Mesendoderm (in vitro differentiated cells): Measurements from ENCODE around the gene RFX4.

Experiments used
- DNase-seq: peaks from one replicate; pipeline ENCODE4 v3.0.0; 2013
- H2AK5ac ChIP-seq: 2 replicates; pipeline ENCODE4 v1.6.1; 2013; ENCODE audit warnings: low read length, inconsistent platforms
- H2BK120ac ChIP-seq: 2 replicates; pipeline ENCODE4 v1.6.1; 2013; ENCODE audit warnings: low read depth, mild to moderate bottlenecking, low read length, moderate library complexity, mixed read lengths
- H2BK15ac ChIP-seq: replicated peaks from 2 replicates; pipeline ENCODE4 v1.6.1; 2013; ENCODE audit warnings: low read depth, mild to moderate bottlenecking, moderate library complexity
- H2BK5ac ChIP-seq: 2 replicates; pipeline ENCODE4 v1.6.1; 2013; ENCODE audit warnings: low read length, inconsistent platforms
- H3K18ac ChIP-seq: 2 replicates; pipeline ENCODE4 v1.6.1; 2013; ENCODE audit warnings: mild to moderate bottlenecking, low read length, mixed read lengths
- H3K23ac ChIP-seq: one replicate; pipeline ENCODE4 v1.6.1; 2013; ENCODE audit warnings: low read length
- H3K27ac ChIP-seq: 2 replicates; pipeline ENCODE4 v1.5.1; 2013; ENCODE audit warnings: low read depth, mild to moderate bottlenecking, inconsistent platforms, low read length, moderate library complexity
- H3K27me3 ChIP-seq: 2 replicates; pipeline ENCODE4 v1.6.1; 2013; ENCODE audit warnings: low read length, control low read depth, mild to moderate bottlenecking, inconsistent platforms; ENCODE audit not compliant: insufficient read depth, poor library complexity
- H3K36me3 ChIP-seq: 2 replicates; pipeline ENCODE4 v1.6.1; 2013; ENCODE audit warnings: low read length, inconsistent platforms; ENCODE audit not compliant: control insufficient read depth, insufficient read depth
- H3K4ac ChIP-seq: one replicate; pipeline ENCODE4 v1.6.1; 2013; ENCODE audit warnings: low read depth, mild to moderate bottlenecking, low read length, moderate library complexity
- H3K4me1 ChIP-seq: 2 replicates; pipeline ENCODE4 v1.6.1; 2013; ENCODE audit warnings: low read depth, low read length, inconsistent platforms; ENCODE audit not compliant: control insufficient read depth
- H3K4me2 ChIP-seq: 2 replicates; pipeline ENCODE4 v1.6.1; 2013; ENCODE audit warnings: low read length
- H3K4me3 ChIP-seq: 2 replicates; pipeline ENCODE4 v1.5.1; 2013; ENCODE audit warnings: mild to moderate bottlenecking, low read length
- H3K56ac ChIP-seq: one replicate; pipeline ENCODE4 v1.6.1; 2013; ENCODE audit warnings: low read length
- H3K79me1 ChIP-seq: 2 replicates; pipeline ENCODE4 v1.6.1; 2013; ENCODE audit warnings: low read length, inconsistent platforms
- H3K79me2 ChIP-seq: 2 replicates; pipeline ENCODE4 v1.6.1; 2013; ENCODE audit warnings: mild to moderate bottlenecking, low read length; ENCODE audit not compliant: control insufficient read depth, insufficient read depth
- H3K9ac ChIP-seq: 2 replicates; pipeline ENCODE4 v1.6.1; 2013; ENCODE audit warnings: low read length, inconsistent platforms
- H4K5ac ChIP-seq: one replicate; pipeline ENCODE4 v1.6.1; 2013; ENCODE audit warnings: low read length
- H4K8ac ChIP-seq: one replicate; pipeline ENCODE4 v1.6.1; 2013; ENCODE audit warnings: low read depth, mild to moderate bottlenecking, control low read depth, low read length, moderate library complexity
- WGBS: extraction: QIAGEN DNeasy Blood & Tissue Kit; methylation state at CpG from one replicate; pipeline ENCODE4 v1.1.7; 2013; ENCODE audit warnings: low lambda C conversion rate, missing lambda C conversion rate; ENCODE audit not compliant: insufficient coverage; ENCODE audit errors: extremely low coverage; 5-methylcytosine and 5-hydroxymethylcytosine counted together

The RFX4 gene

GRCh38 chr12:106671840-106672239 lies 89.0 kb downstream of the RFX4 start:
- H4K8ac ChIP-seq: no peak overlapping the region
- H3K4ac ChIP-seq: no peak overlapping the region
- no peaks in the 10 kb centered on the region for H3K36me3 ChIP-seq
- H3K27ac ChIP-seq: no peak overlapping the region
- WGBS: no CpG with 5 or more reads among the region's 6 CpGs
- no peak overlapping the region for H3K9ac ChIP-seq
- no peaks in the 10 kb centered on the region for H3K79me2 ChIP-seq
- H3K4me1 ChIP-seq: no peaks in the 10 kb centered on the region
- H3K79me1 ChIP-seq: no peaks in the 10 kb centered on the region
- H2BK5ac ChIP-seq: no peak overlapping the region
- no peaks in the 10 kb centered on the region for H3K27me3 ChIP-seq
- no peak overlapping the region for H4K5ac ChIP-seq
- no peak overlapping the region for H2AK5ac ChIP-seq
- DNase-seq: no peak
- H3K4me3 ChIP-seq: no peak overlapping the region
- H3K18ac ChIP-seq: no peak overlapping the region
- no peak overlapping the region for H3K23ac ChIP-seq
- no peak overlapping the region for H3K56ac ChIP-seq
- H2BK120ac ChIP-seq: no peak overlapping the region
- H2BK15ac ChIP-seq: no peak overlapping the region
- H3K4me2 ChIP-seq: no peak overlapping the region

GRCh38 chr12:106672314-106673025 lies 89.7 kb downstream of the RFX4 start:
- H3K27ac ChIP-seq: no peak overlapping the region
- no peaks in the 10 kb centered on the region for H3K4me1 ChIP-seq
- H3K79me1 ChIP-seq: no peaks in the 10 kb centered on the region
- H3K9ac ChIP-seq: no peak overlapping the region
- no peak overlapping the region for H2AK5ac ChIP-seq
- H3K27me3 ChIP-seq: no peaks in the 10 kb centered on the region
- no CpG with 5 or more reads among the region's 8 CpGs for WGBS
- no peak overlapping the region for H3K23ac ChIP-seq
- no peak overlapping the region for H3K4me2 ChIP-seq
- no peaks in the 10 kb centered on the region for H3K79me2 ChIP-seq
- no peak overlapping the region for H3K4me3 ChIP-seq
- no peak overlapping the region for H2BK5ac ChIP-seq
- no peak overlapping the region for H4K8ac ChIP-seq
- no peak overlapping the region for H2BK120ac ChIP-seq
- H3K4ac ChIP-seq: no peak overlapping the region
- no peak overlapping the region for H4K5ac ChIP-seq
- H3K36me3 ChIP-seq: no peaks in the 10 kb centered on the region
- no peak overlapping the region for H2BK15ac ChIP-seq
- no peak overlapping the region for H3K56ac ChIP-seq
- DNase-seq: peak; percentile 41
- H3K18ac ChIP-seq: no peak overlapping the region

DNA sequence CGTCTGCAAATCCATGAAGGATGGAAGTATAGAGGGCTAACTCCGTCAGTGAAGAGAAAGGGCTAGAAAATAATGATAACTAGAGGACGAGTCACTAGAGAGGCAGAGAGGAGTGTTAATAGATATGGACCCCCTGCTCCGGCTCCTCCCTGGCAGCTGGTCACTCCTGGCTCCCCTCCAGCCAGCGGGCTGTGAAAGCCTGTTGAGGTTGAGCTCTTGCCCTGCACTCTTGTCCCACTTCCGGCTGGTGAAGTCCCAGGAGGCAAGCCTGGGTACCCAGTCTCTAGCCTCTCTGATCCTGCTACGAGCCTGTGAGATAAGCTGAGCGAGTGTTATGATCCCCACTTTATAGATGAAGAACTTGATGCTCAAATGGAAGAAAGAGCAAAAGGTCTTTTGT lies 90.3 kb downstream of the RFX4 start:
- H3K79me1 ChIP-seq: no peaks in the 10 kb centered on the region
- WGBS: no CpG with 5 or more reads among the region's 8 CpGs
- no peak overlapping the region for H3K4ac ChIP-seq
- H2BK120ac ChIP-seq: no peak overlapping the region
- H3K79me2 ChIP-seq: no peaks in the 10 kb centered on the region
- H3K9ac ChIP-seq: no peak overlapping the region
- no peaks in the 10 kb centered on the region for H3K36me3 ChIP-seq
- no peak overlapping the region for H3K56ac ChIP-seq
- H2BK15ac ChIP-seq: no peak overlapping the region
- DNase-seq: no peak
- no peak overlapping the region for H3K4me3 ChIP-seq
- H4K8ac ChIP-seq: no peak overlapping the region
- H3K18ac ChIP-seq: no peak overlapping the region
- H2BK5ac ChIP-seq: no peak overlapping the region
- no peaks in the 10 kb centered on the region for H3K27me3 ChIP-seq
- no peaks in the 10 kb centered on the region for H3K4me1 ChIP-seq
- no peak overlapping the region for H3K23ac ChIP-seq
- H4K5ac ChIP-seq: no peak overlapping the region
- no peak overlapping the region for H3K27ac ChIP-seq
- H3K4me2 ChIP-seq: no peak overlapping the region
- no peak overlapping the region for H2AK5ac ChIP-seq

DNA sequence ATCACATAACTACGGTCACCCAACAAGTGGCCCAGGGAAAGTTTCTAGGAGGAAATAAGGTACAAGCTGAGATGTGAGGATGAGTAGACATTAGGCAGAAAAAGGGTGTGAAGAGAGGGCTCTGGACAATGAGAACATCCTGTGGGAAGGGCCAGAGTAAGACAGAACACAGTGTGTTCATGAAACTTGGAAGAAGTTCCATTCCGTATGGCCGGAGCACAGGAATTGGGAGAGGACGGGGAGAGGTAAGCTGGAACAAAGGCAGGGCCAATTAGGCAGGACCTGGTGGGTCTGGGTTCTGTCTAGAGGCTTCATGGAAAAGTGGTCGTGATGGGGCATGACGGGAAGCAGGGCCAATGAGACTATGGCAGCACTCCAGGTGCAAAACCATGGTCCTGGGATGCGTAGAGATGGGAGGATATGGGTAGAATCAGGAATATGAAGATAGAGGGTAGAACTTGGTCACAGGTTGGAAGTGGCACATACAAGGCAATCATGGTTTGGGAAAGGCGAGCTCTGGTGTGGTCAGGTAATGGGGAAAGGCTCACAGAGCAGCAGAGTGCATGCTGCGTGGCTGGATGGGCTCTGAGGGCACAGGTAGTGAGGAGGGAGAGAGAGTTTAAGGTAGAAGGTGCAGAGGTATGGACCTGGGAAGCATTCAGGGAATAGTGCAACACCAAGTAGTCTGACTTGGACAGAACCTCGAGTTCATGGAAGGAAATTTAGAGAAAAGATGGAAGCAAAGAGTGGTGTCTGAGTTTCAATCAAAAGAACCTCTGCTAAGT lies 93.0 kb downstream of the RFX4 start:
- H3K36me3 ChIP-seq: no peaks in the 10 kb centered on the region
- no peaks in the 10 kb centered on the region for H3K4me1 ChIP-seq
- H3K4ac ChIP-seq: no peak overlapping the region
- no peak overlapping the region for H3K9ac ChIP-seq
- DNase-seq: no peak
- no peak overlapping the region for H3K4me2 ChIP-seq
- no peak overlapping the region for H4K5ac ChIP-seq
- H2BK5ac ChIP-seq: no peak overlapping the region
- no peak overlapping the region for H4K8ac ChIP-seq
- no peak overlapping the region for H3K4me3 ChIP-seq
- H3K23ac ChIP-seq: no peak overlapping the region
- no peaks in the 10 kb centered on the region for H3K27me3 ChIP-seq
- no peaks in the 10 kb centered on the region for H3K79me1 ChIP-seq
- H3K79me2 ChIP-seq: no peaks in the 10 kb centered on the region
- WGBS: no CpG with 5 or more reads among the region's 10 CpGs
- no peak overlapping the region for H2BK120ac ChIP-seq
- H3K18ac ChIP-seq: no peak overlapping the region
- no peak overlapping the region for H2BK15ac ChIP-seq
- no peak overlapping the region for H3K27ac ChIP-seq
- no peak overlapping the region for H2AK5ac ChIP-seq
- H3K56ac ChIP-seq: no peak overlapping the region

DNA sequence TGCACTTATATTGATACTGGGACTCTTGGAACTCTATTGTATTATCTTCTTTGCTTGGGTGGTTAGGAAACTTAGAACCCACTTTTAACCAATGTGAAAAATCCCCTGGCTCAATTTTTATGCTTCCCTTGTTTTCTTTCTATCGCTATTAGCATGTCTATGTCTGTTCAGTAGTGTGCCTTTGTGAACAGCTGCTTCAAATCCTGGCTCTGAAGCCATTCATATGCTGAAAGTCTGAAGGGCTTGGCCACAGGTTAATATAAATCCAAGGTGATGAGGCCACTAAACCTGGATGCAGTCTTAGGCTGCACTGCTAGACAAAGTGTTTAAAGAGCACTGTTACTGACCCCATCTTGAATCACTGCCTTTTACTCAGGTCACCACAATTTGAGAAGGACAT lies 96.8 kb downstream of the RFX4 start:
- H2BK120ac ChIP-seq: no peak overlapping the region
- H3K23ac ChIP-seq: no peak overlapping the region
- no peak overlapping the region for H3K4ac ChIP-seq
- H3K4me1 ChIP-seq: no peaks in the 10 kb centered on the region
- H3K18ac ChIP-seq: no peak overlapping the region
- H3K27ac ChIP-seq: no peak overlapping the region
- H3K4me3 ChIP-seq: no peak overlapping the region
- no peak overlapping the region for H2AK5ac ChIP-seq
- DNase-seq: no peak
- no peak overlapping the region for H3K9ac ChIP-seq
- H4K5ac ChIP-seq: no peak overlapping the region
- no peaks in the 10 kb centered on the region for H3K79me2 ChIP-seq
- no peak overlapping the region for H3K56ac ChIP-seq
- no peak overlapping the region for H4K8ac ChIP-seq
- H3K79me1 ChIP-seq: no peaks in the 10 kb centered on the region
- no peaks in the 10 kb centered on the region for H3K27me3 ChIP-seq
- no CpG with 5 or more reads among the region's 1 CpG for whole genome bisulfite sequencing
- no peak overlapping the region for H2BK5ac ChIP-seq
- no peak overlapping the region for H3K4me2 ChIP-seq
- no peak overlapping the region for H2BK15ac ChIP-seq
- no peaks in the 10 kb centered on the region for H3K36me3 ChIP-seq
